HG02852 (cell line): ENCODE data around the gene MFSD6.
"Not testable (repeated sequence)": the region's sequence is repeated elsewhere in the genome, so short reads cannot be mapped to it uniquely, and the experiment has no call there.

Experiments
- ATAC-seq: cut with Tn5 transposase; IDR thresholded peaks from one replicate; pipeline ENCODE4 v1.9.1; 2021; ENCODE audit warnings: mild to moderate bottlenecking, moderate library complexity; ENCODE audit not compliant: unreplicated experiment

MFSD6 gene

DNA sequence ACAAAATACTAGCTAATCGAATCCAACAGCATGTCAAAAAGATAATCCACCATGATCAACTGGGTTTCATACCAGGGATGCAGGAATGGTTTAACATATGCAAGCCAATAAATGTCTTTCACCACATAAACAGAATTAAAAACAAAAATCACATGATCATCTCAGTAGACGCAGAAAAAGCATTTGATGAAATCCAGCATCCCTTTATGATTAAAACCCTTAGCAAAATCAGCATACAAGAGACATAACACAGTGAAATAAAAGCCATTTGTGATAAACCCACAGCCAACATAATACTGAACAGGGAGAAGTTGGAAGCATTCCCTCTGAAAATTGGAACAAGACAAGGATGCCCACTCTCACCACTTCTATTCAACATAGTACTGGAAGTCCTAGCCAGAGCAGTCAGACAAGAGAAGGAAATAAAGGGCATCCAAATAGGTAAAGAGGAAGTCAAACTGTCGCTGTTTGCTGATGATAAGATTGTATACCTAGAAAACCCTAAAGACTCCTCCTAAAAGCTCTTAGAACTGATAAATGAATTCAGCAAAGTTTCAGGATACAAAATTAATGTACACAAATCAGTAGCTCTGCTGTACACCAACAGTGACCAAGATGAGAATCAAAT lies 86.6 kb downstream of the MFSD6 start:
- not testable (repeated sequence) for ATAC-seq

GRCh38 chr2:190497428-190497827 lies 89.3 kb downstream of the MFSD6 start:
- ATAC-seq = no peak

DNA sequence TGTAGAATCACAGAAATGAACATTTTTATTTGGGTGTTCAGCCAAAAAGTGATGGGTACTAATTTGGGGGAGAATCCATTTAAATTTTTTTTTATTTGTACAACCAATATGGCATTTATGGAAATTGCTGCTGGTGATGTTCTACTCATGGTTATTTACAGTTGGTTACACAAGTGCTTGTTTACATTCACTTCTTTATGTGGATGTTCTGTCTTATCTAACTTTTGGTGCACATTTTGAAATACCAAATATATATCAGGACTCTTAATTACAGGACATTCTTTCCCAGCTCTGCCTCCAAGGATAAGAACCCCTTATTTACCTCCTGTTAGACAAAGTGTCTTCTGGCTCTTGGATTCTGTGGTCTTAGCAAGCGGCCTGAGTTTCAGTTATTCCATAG lies 91.1 kb downstream of the MFSD6 start:
- ATAC-seq = no peak

- no peak for ATAC-seq
Observed at GRCh38 chr2:190500054-190500502, 91.9 kb downstream of the MFSD6 start.

DNA sequence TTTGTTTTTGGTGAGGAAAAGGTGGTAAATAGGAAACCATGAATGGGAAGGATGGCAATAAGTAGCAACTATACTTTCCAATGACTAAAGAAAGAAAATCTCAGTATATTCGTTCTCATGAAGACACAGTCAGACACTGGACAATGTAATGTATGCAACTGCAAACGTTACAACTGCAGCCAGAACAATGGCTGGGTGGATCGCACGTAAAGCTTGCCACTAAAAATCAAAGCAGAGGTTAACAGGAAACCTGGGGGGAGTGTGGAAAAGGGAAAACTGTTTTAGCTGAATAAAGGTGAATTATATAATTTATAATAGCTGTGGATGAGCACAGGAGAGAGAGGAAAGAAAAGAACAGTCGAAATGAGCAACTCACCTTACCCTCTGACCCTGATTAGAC lies 93.1 kb downstream of the MFSD6 start:
- no peak for ATAC-seq

DNA sequence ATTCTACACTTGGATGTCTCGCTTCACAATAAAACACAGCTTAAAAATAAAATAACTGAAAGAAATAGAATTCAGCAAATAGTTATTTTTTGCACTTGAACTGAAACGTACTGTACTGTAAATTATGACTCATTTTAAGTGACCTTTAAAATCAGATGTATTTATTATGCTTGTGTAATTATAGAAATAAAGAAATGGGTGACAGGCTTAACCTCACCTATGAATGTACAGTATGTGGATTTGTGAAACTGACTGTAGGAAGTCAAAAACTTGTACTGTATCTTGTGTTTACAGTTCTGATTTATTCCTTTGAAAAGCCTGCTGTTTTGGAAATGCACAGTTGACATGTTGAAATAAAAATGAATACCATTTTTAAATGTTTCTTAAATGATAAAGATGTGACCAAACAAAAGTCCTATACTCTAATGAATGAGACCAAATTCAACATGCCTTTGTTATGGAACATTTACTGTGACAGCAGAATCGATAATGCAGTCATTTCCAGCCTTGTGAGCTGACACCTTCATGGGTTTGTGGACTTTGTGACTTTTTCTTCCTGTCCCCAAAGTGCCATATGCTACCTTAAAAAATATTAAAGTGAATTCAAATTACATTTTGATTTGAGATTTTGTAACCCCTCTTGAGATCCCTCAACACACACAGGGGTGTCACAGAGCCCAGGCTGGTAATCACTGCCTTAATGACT lies 93.7 kb downstream of the MFSD6 start:
- no peak for ATAC-seq

- ATAC-seq = no peak
Observed at GRCh38 chr2:190503088-190503487, 94.9 kb downstream of the MFSD6 start.

GRCh38 chr2:190504912-190505311 lies 96.8 kb downstream of the MFSD6 start:
- no peak for ATAC-seq

- no peak for ATAC-seq
Observed at GRCh38 chr2:190505696-190506095, 97.5 kb downstream of the MFSD6 start.

- ATAC-seq = no peak
Observed at GRCh38 chr2:190506666-190507065, 98.5 kb downstream of the MFSD6 start.

GRCh38 chr2:190507135-190507534 lies 99.0 kb downstream of the MFSD6 start:
- ATAC-seq = no peak

GRCh38 chr2:190509895-190510294 lies 101.7 kb downstream of the MFSD6 start:
- ATAC-seq = not testable (repeated sequence)

- no peak for ATAC-seq
Observed at GRCh38 chr2:190511104-190511503, 102.9 kb downstream of the MFSD6 start.

- no peak for ATAC-seq
Observed at GRCh38 chr2:190512539-190513095, 104.5 kb downstream of the MFSD6 start.

DNA sequence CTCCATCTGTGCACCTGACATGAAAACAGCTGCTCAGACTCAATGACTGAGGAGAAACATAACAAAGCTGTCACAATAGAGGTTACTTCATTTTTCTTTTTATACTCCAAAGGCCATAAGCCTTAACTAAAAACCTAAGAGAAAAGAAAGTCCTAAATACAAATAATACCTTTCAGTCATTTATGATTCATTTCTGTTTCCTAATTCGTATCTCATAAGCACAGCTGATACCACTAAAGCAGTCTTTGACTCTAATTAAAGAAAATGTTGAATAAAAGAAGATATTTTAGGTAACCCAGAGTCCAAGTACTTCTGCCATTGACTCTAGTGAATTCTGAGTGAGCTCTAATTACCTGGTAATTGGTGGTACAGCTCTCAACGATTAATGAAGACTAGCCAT lies 105.7 kb downstream of the MFSD6 start:
- ATAC-seq = no peak

DNA sequence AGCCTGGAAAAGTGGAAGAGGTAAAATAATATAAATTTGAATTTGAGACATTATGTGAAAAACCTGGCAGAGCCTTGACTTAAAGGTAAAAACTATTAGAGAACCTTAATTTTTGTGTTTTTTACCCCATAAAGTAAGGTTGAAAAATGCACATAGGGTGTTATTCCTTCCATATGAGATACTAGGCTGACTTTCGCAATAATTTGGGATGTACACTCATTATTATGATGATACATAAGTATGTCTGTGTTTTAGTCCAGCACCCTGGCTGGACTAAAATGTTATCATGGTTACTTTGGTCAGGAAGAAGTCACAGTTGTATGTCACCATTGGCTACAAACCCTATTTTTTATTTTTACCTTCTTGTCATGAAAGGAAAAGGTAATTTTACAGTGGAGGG lies 106.5 kb downstream of the MFSD6 start:
- no peak for ATAC-seq

GRCh38 chr2:190515687-190516086 lies 107.5 kb downstream of the MFSD6 start:
- no peak for ATAC-seq

DNA sequence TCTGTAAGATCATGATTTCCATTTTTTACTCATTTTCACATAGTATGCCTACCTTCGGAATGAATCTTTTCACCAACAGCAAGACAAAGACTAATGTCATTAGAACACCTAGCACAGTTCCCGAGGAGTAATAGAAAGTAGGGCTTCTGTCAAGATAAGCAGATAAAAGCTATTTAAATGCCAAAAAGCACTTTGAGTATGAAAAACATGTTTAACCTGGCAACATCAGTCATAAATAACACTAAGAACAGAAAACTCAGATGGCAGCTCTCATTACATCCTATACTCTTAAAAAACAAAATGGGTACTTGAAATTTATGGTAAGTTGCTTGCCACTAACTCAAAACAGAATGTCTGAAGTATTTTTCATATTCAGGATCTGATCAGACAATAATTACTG lies 109.3 kb downstream of the MFSD6 start:
- ATAC-seq = no peak

- no peak for ATAC-seq
Observed at GRCh38 chr2:190519975-190520767, 112.0 kb downstream of the MFSD6 start.

- no peak for ATAC-seq
Observed at GRCh38 chr2:190524928-190525327, 116.8 kb downstream of the MFSD6 start.

DNA sequence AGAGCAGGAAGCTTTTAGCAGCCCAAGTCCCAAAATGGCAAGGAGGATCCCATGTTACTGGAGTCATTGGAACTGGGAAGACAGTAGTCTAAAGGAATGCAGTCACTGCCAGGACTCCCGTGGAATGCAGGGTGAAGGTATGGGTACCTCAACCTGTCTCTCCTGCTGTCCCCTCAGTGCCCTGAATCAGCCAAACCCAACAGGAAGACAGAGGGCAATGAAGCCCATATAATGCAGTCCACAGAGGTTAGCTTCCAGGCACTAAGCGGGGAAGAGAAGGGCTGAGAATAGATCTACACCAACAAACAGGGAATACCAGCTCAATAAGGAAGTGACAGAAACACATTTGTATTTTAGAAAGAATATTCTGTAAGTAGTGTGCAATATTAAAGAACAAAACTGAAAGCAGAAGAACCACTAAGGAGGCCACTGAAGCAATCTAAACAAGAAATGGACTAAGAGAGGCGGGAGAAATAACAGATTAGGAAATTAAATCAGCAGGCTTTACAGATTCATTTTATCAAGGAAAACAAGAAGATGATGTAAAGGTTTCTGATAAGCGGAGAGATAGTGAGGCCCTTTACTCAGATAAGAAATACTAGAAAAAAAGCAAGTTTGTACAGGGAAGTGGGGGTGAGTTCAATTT lies 118.1 kb downstream of the MFSD6 start:
- ATAC-seq = no peak
